GM19328 (cell line): ENCODE results near the gene CTRB2.

Experiments
- ATAC-seq: cut with Tn5 transposase; IDR thresholded peaks from one replicate; pipeline ENCODE4 v1.9.1; 2021; ENCODE audit warnings: mild to moderate bottlenecking, moderate library complexity; ENCODE audit not compliant: unreplicated experiment

CTRB2 gene

DNA sequence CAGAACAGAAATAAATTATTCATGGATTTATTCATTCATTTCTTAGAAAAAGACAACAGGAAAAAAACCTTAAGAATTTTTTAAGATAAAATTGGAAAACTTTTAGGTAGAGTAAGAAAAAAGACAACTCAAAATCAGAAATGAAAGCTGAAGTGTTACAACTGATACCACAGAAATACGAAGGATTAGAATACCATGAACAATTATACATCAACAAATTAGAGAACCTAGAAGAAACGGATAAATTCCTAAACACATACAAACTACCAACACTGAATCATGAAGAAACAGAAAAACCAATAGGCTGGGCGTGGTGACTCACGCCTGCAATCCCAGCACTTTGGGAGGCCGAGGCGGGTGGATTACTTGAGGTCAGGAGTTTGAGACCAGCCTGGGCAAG, 27.8 kb downstream of the CTRB2 start:
- ATAC-seq: no peak

DNA sequence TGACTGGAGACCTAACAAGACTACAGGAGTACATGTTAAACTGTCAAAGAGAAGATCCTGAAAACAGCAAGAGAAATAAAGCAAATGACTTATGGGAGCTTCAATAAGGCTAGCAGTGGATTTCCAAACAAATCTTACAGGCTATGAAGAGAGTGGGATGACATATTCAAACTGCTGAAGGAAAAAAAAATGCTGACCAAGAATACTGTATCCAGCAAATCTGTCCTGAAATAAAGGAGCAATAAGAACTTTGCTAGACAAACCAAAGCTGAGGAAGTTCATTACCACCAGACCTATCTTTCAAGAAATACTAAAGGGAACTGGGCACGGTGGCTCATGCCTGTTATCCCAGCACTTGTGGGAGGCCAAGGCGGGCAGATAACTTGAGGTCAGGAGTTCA, 30.0 kb downstream of the CTRB2 start:
- ATAC-seq: no peak

DNA sequence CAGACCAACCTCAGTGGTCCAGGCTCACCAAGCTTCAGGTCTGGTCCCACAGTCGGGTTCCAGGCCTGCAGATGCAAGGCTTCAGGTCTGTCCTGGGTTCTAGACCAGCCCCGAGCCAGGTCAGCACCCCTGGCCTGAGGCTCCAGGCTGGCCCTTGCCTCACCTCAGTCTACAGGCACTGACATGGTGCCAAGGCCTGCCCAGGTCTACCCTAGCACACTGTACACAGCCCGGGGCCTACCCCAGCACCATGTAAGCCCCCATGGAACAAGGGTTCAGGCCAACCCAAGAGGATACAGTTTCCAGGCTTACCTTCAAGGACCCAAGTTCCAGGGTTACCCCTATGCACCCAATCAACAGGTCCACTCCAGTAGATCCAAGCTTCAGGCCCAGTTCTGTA, 31.9 kb downstream of the CTRB2 start:
- no peak for ATAC-seq

DNA sequence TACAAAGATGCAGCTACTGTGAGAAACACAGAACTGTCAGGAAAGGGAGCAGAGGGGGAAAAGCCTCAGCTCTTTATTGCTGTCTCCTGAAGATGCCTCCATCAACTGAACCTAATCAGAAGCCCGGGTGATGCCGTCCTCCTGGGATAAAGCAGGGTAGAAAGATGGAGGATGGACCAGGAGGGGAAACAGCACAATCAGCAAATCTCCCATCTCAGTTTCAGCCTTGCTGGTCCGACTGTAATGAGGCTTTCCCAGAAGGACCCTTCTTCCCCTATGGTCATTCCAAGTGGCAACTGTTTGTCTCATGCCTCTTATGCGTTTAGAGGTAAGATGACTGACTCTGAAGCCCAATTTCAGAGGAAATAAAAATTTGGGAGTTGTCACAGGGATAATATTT, 34.4 kb downstream of the CTRB2 start:
- ATAC-seq: no peak

DNA sequence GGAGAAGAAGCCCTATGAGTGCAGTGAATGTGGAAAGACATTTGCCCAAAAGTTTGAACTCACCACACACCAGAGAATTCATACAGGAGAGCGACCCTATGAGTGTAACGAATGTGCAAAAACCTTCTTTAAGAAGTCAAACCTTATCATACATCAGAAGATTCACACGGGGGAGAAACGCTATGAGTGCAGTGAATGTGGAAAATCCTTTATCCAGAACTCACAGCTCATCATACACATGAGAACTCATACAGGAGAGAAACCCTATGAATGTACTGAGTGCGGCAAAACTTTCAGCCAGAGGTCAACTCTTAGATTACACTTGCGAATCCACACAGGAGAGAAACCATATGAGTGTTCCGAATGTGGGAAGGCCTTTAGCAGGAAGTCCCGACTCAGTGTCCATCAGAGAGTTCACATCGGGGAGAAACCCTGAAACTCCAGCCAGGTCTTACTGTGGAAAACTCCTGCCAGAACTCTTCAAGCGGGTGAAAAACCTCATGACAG, 37.0 kb downstream of the CTRB2 start:
- ATAC-seq: no peak

DNA sequence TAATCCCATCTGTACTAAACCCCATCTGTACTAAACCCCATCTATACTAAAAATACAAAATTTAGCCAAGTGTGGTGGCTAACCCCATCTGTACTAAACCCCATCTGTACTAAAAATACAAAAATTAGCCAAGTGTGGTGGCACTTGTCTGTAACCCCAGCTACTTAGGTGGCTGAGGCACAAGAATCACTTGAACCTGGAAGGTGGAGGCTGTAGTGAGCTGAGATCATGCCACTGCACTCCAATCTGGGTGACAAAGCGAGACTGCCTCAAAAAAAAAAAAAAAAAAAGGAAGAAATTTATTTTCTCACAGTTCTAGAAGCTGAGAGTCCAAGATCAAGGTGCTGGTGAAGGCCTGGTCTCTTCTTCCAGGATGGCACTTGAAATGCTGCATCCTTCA, 46.6 kb downstream of the CTRB2 start:
- ATAC-seq: no peak
